Activated gamma-delta T cell (primary cell): ENCODE data around the gene CUEDC1.
A peak's percentile ranks its signal among the peaks of the same experiment; 100 is the strongest.
"Not testable (repeated sequence)": the region's sequence is repeated elsewhere in the genome, so short reads cannot be mapped to it uniquely, and the experiment has no call there.

Experiments used
- DNase-seq: peaks from one replicate; lab custom pipeline; 2025; lab: John Stamatoyannopoulos, UW

CUEDC1 gene

GRCh38 chr17:57859601-57860413 lies 95.4 kb downstream of the CUEDC1 start:
- DNase-seq: no peak

- DNase-seq: no peak
These were observed 96.4 kb downstream of the CUEDC1 start for GRCh38 chr17:57858838-57859237.

GRCh38 chr17:57856792-57857620 lies 98.2 kb downstream of the CUEDC1 start:
- no peak for DNase-seq

GRCh38 chr17:57855391-57856035 lies 99.7 kb downstream of the CUEDC1 start:
- no peak for DNase-seq

GRCh38 chr17:57853695-57854094 lies 101.5 kb downstream of the CUEDC1 start:
- DNase-seq: no peak

- DNase-seq: no peak
These were observed 102.3 kb downstream of the CUEDC1 start for GRCh38 chr17:57852955-57853328.

- no peak for DNase-seq
These were observed 102.9 kb downstream of the CUEDC1 start for GRCh38 chr17:57852092-57852954.

- peak; percentile 89 for DNase-seq
These were observed 105.1 kb downstream of the CUEDC1 start, which contains the start of gene MRPS23 for GRCh38 chr17:57849874-57850754. Gene MRPS23, minus strand, starts transcription at chr17:57850044. Its CDS starts 34 bp downstream, at chr17:57850010.

GRCh38 chr17:57849163-57849873 lies 105.9 kb downstream of the CUEDC1 start:
- DNase-seq: no peak

- DNase-seq: not testable (repeated sequence)
These were observed 108.9 kb downstream of the CUEDC1 start for GRCh38 chr17:57846056-57846945.

GRCh38 chr17:57842280-57842679 lies 112.9 kb downstream of the CUEDC1 start:
- no peak for DNase-seq

- no peak for DNase-seq
These were observed 115.7 kb downstream of the CUEDC1 start for GRCh38 chr17:57839571-57839923.

- no peak for DNase-seq
These were observed 116.2 kb downstream of the CUEDC1 start for GRCh38 chr17:57838857-57839570.

- DNase-seq: no peak
These were observed 116.8 kb downstream of the CUEDC1 start for GRCh38 chr17:57838453-57838852.

GRCh38 chr17:57835333-57835900 lies 119.8 kb downstream of the CUEDC1 start:
- DNase-seq: no peak

GRCh38 chr17:57834146-57834741 lies 121.0 kb downstream of the CUEDC1 start:
- no peak for DNase-seq

- no peak for DNase-seq
These were observed 121.9 kb downstream of the CUEDC1 start for GRCh38 chr17:57833179-57833939.
